Natural killer cell treated with Interleukin-12 subunit alpha and Interleukin-12 subunit beta and Interleukin-15 and Interleukin-18, amount 100 ng/mL, for 72 hours (primary cell): ENCODE measurements around the gene ALPI. TPM values are rescaled to one million over a fixed set of nuclear protein-coding genes. Genes with fewer than 3 reads are reported as not detected.

Experiments
- ATAC-seq, 2 donors: fragments of 150-1000 bp; cut with Tn5 transposase in 1 of 2; sonication (Bioruptor Pico), chemical (Tn5 transposase) in 1 of 2; 2 replicates each; pipeline ENCODE4 v1.10.0; 2021
- DNase-seq: peaks from one replicate; pipeline ENCODE4 v3.0.0; 2022; ENCODE audit warnings: low spot score
- H3K27ac Mint-ChIP-seq, 2 donors: 1 replicate in 1 of 2; 2 replicates in 1 of 2; pipeline ENCODE4 v1.8.0; 2022; ENCODE audit warnings: mixed read lengths in 2 of 2, mild to moderate bottlenecking in 1 of 2, moderate library complexity in 1 of 2
- H3K27me3 Mint-ChIP-seq, 2 donors: 1 replicate in 1 of 2; 2 replicates in 1 of 2; pipeline ENCODE4 v1.8.0; 2022; ENCODE audit warnings: mixed read lengths in 2 of 2
- H3K36me3 Mint-ChIP-seq: one replicate; pipeline ENCODE4 v1.8.0; 2022; ENCODE audit warnings: mixed read lengths
- H3K4me1 Mint-ChIP-seq, 2 donors: 1 replicate in 1 of 2; 2 replicates in 1 of 2; pipeline ENCODE4 v1.8.0; 2022; ENCODE audit warnings: low read depth in 2 of 2, mixed read lengths in 2 of 2, mild to moderate bottlenecking in 1 of 2
- H3K4me3 Mint-ChIP-seq: one replicate; pipeline ENCODE4 v1.8.0; 2022; ENCODE audit warnings: mixed read lengths
- H3K9me3 Mint-ChIP-seq: 2 replicates; pipeline ENCODE4 v1.8.0; 2022; ENCODE audit warnings: mixed read lengths
- total RNA-seq, 2 donors: library from RNA; stranded (reverse); gene quantifications; one replicate each; pipeline ENCODE4 v1.2.3, GENCODE V29; 2022

Gene ALPI
- total RNA-seq, 2 donors from 2014 or later: not detected

GRCh38 chr2:232457121-232458011, 1.4 kb downstream of the ALPI start:
- Mint-ChIP-seq H3K36me3 (no peaks in the 10 kb centered on the region), H3K27ac (no peak overlapping the region), H3K4me1 (no peaks in the 10 kb centered on the region), H3K9me3 (no peaks in the 10 kb centered on the region), H3K4me3 (no peak overlapping the region), H3K27me3 (peaks cover under 1 to 11% of the 10 kb centered on the region in 2 donors)
- ATAC-seq (no peak), DNase-seq (no peak)

GRCh38 chr2:232458051-232458660, 2.2 kb downstream of the ALPI start:
- H3K4me1 Mint-ChIP-seq: no peaks in the 10 kb centered on the region
- no peak overlapping the region for H3K4me3 Mint-ChIP-seq
- H3K36me3 Mint-ChIP-seq: no peaks in the 10 kb centered on the region
- H3K27me3 Mint-ChIP-seq: peaks cover 5 to 13% of the 10 kb centered on the region in 2 donors
- peak; percentile 51 for DNase-seq
- ATAC-seq: no peak
- no peaks in the 10 kb centered on the region for H3K9me3 Mint-ChIP-seq
- H3K27ac Mint-ChIP-seq: no peak overlapping the region

GRCh38 chr2:232458661-232459418, 2.9 kb downstream of the ALPI start:
- H3K27ac Mint-ChIP-seq: no peak overlapping the region
- peak; percentile 58 for DNase-seq
- no peak for ATAC-seq
- H3K9me3 Mint-ChIP-seq: no peaks in the 10 kb centered on the region
- H3K27me3 Mint-ChIP-seq: peaks cover 5 to 13% of the 10 kb centered on the region in 2 donors
- H3K36me3 Mint-ChIP-seq: no peaks in the 10 kb centered on the region
- no peak overlapping the region for H3K4me3 Mint-ChIP-seq
- no peaks in the 10 kb centered on the region for H3K4me1 Mint-ChIP-seq

GRCh38 chr2:232459419-232460035, 3.6 kb downstream of the ALPI start:
- Mint-ChIP-seq H3K27ac (no peak overlapping the region), H3K4me1 (no peaks in the 10 kb centered on the region), H3K27me3 (peaks cover 5 to 13% of the 10 kb centered on the region in 2 donors), H3K4me3 (no peak overlapping the region), H3K36me3 (no peaks in the 10 kb centered on the region), H3K9me3 (no peaks in the 10 kb centered on the region)
- no peak for ATAC-seq
- DNase-seq: peak; percentile 54

GRCh38 chr2:232460171-232460570, 4.2 kb downstream of the ALPI start:
- Mint-ChIP-seq H3K27me3 (peaks cover 5 to 13% of the 10 kb centered on the region in 2 donors), H3K4me1 (no peaks in the 10 kb centered on the region), H3K36me3 (no peaks in the 10 kb centered on the region), H3K4me3 (no peak overlapping the region), H3K27ac (no peak overlapping the region), H3K9me3 (no peaks in the 10 kb centered on the region)
- DNase-seq: no peak
- no peak for ATAC-seq

GRCh38 chr2:232463701-232464543, 8.0 kb downstream of the ALPI start:
- H3K4me1 Mint-ChIP-seq: no peaks in the 10 kb centered on the region
- DNase-seq: no peak
- peak; percentile 40 to 58 for ATAC-seq
- H3K27ac Mint-ChIP-seq: no peak overlapping the region
- H3K9me3 Mint-ChIP-seq: no peaks in the 10 kb centered on the region
- H3K36me3 Mint-ChIP-seq: no peaks in the 10 kb centered on the region
- no peak overlapping the region for H3K4me3 Mint-ChIP-seq
- H3K27me3 Mint-ChIP-seq: peaks cover 20% of the 10 kb centered on the region in 2 donors

GRCh38 chr2:232464544-232464885, 8.6 kb downstream of the ALPI start:
- Mint-ChIP-seq H3K27me3 (peaks cover 24 to 26% of the 10 kb centered on the region in 2 donors), H3K36me3 (no peaks in the 10 kb centered on the region), H3K27ac (no peak overlapping the region), H3K4me1 (no peaks in the 10 kb centered on the region), H3K4me3 (no peak overlapping the region), H3K9me3 (no peaks in the 10 kb centered on the region)
- DNase-seq (no peak), ATAC-seq (no peak)

- H3K27me3 Mint-ChIP-seq: peaks cover 22 to 29% of the 10 kb centered on the region in 2 donors
- no peak overlapping the region for H3K4me3 Mint-ChIP-seq
- H3K4me1 Mint-ChIP-seq: no peaks in the 10 kb centered on the region
- no peaks in the 10 kb centered on the region for H3K36me3 Mint-ChIP-seq
- ATAC-seq (no peak), DNase-seq (no peak)
- H3K9me3 Mint-ChIP-seq: no peaks in the 10 kb centered on the region
- no peak overlapping the region for H3K27ac Mint-ChIP-seq
Observed at GRCh38 chr2:232465061-232465460, 9.1 kb downstream of the ALPI start.

- Mint-ChIP-seq H3K4me1 (no peaks in the 10 kb centered on the region), H3K27ac (no peak overlapping the region), H3K27me3 (peaks cover 19 to 39% of the 10 kb centered on the region in 2 donors), H3K9me3 (no peaks in the 10 kb centered on the region), H3K4me3 (no peak overlapping the region), H3K36me3 (no peaks in the 10 kb centered on the region)
- DNase-seq (no peak), ATAC-seq (no peak)
Observed at GRCh38 chr2:232466221-232466620, 10.3 kb downstream of the ALPI start.

- no peak overlapping the region for H3K4me3 Mint-ChIP-seq
- peaks cover 27 to 49% of the 10 kb centered on the region in 2 donors for H3K27me3 Mint-ChIP-seq
- peaks cover 6% of the 10 kb centered on the region for H3K9me3 Mint-ChIP-seq
- no peak for DNase-seq
- no peak for ATAC-seq
- H3K27ac Mint-ChIP-seq: no peak overlapping the region
- no peaks in the 10 kb centered on the region for H3K4me1 Mint-ChIP-seq
- H3K36me3 Mint-ChIP-seq: peaks cover 9% of the 10 kb centered on the region
Observed at GRCh38 chr2:232473467-232473890, 17.5 kb downstream of the ALPI start.

GRCh38 chr2:232476045-232476444, 20.1 kb downstream of the ALPI start:
- DNase-seq (peak; percentile 35), ATAC-seq (no peak)
- H3K4me3 Mint-ChIP-seq: no peak overlapping the region
- H3K27me3 Mint-ChIP-seq: peaks cover 20 to 29% of the 10 kb centered on the region in 2 donors
- no peak overlapping the region for H3K27ac Mint-ChIP-seq
- no peaks in the 10 kb centered on the region for H3K4me1 Mint-ChIP-seq
- peaks cover 9% of the 10 kb centered on the region for H3K36me3 Mint-ChIP-seq
- H3K9me3 Mint-ChIP-seq: peaks cover 6% of the 10 kb centered on the region

GRCh38 chr2:232476791-232477190, 20.8 kb downstream of the ALPI start:
- Mint-ChIP-seq H3K36me3 (peaks cover 9% of the 10 kb centered on the region), H3K9me3 (peaks cover 6% of the 10 kb centered on the region), H3K27me3 (peaks cover 14 to 22% of the 10 kb centered on the region in 2 donors), H3K27ac (no peak overlapping the region), H3K4me1 (no peaks in the 10 kb centered on the region), H3K4me3 (no peak overlapping the region)
- ATAC-seq (no peak), DNase-seq (peak; percentile 48)
